Ecto neural progenitor cell (in vitro differentiated cells): Measurements from ENCODE around the gene DMD.
"Not testable (repeated sequence)": the region's sequence is repeated elsewhere in the genome, so short reads cannot be mapped to it uniquely, and the experiment has no call there.

Experiments
- DNase-seq: peaks from one replicate; pipeline ENCODE4 v3.0.0-alpha.2; 2018; ENCODE audit warnings: low spot score

The DMD gene

DNA sequence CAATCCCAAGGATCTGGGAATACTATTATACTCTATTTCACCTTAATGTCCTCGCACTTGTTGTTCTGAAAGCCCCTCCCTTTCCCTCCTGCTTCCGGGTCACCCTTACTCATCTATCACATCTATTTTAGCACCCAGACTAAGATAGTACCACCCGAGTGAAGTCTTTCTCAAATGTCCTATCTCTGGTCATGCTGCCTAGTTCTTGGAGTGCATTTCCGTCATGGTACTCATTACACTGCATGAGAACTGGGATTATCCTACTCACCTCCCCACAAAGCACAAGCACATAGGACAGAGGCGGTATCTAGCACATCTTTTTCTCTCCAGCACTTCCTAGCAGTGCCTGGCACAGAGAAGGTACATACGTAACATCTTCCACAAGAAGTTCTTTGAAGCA lies 1195.2 kb downstream of the DMD start:
- no peak for DNase-seq

- no peak for DNase-seq
Observed at GRCh38 chrX:32010948-32011347, 1200.4 kb downstream of the DMD start.

- no peak for DNase-seq
Observed at GRCh38 chrX:32010212-32010611, 1201.1 kb downstream of the DMD start.

DNA sequence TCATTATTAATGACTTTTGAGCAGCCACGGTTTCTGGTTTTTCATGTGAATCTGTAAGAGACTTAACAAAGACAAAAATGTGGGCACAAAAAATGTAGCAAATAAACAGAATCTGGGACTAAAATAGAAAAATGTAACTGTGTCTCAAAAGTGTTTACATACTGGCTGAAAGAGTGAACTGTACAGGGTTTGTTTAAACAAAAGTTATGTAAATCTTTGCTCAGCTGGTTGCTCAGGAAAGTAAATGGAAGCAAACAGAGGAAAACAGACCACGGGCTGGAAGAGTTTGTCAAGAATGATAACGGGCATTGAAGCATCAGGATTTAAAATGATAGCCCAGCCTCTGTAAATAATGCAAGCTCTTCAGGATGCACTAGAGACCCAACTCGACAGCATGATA lies 1217.7 kb downstream of the DMD start:
- DNase-seq = no peak

DNA sequence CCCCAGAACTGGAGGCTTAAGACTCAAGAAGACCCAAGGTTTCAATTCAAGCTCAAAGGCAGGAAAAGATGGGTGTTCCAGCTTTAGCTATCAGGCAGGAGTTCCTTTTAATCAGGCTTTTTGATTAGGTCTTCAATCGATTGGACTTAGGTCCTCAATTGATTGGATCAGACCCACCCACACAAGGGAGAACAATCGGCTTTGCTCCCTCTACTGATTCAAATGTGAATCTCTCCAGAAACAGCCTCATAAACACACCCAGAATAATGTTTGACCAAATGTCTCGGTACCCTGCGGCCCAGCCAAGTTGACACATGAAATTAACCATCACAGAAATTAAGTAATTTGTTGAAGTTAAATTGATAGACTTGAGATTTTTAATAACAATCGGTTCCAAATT lies 1222.4 kb downstream of the DMD start:
- no peak for DNase-seq

- no peak for DNase-seq
Observed at GRCh38 chrX:31981546-31982062, 1229.7 kb downstream of the DMD start.

DNA sequence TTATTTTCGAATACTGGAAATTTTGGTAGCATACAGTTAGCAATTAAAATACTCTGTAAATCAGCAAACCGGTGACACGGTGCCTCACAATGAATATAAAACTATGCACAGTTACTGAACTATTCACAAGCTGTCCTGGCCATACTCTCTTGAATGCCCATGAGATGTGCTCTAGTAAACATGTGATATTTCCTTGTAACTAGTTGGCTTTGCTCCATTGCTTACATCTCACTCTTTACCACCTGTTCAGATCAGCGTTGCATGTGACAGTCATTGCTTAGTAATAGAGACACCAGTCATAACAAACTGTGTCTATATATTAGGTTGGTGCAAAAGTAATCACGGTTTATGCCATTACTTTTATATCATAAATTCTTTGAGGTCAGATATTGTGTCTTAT lies 1241.6 kb downstream of the DMD start:
- no peak for DNase-seq

DNA sequence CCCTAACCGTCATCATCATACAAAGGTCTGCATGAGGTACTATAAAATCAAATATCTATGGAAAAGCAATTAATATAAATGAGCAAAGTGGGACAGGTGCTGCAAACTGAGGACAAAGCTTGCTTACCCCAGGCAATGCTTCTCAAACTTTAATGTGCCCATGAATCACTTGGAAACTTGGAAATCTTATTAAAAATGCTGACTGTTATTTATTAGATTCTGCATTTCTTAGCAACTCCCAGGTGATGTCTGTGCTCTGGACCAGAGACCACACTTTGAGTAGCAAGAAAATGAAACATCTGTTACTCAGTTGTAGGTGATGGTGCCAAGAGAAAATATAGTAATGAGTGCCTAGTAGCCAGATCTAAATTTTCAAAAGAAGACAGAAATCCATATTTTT lies 1249.1 kb downstream of the DMD start:
- no peak for DNase-seq

GRCh38 chrX:31934842-31935370 lies 1276.4 kb downstream of the DMD start:
- DNase-seq = no peak

- DNase-seq = no peak
Observed at GRCh38 chrX:31934015-31934414, 1277.3 kb downstream of the DMD start.

- DNase-seq = no peak
Observed at GRCh38 chrX:31932769-31933168, 1278.6 kb downstream of the DMD start.

DNA sequence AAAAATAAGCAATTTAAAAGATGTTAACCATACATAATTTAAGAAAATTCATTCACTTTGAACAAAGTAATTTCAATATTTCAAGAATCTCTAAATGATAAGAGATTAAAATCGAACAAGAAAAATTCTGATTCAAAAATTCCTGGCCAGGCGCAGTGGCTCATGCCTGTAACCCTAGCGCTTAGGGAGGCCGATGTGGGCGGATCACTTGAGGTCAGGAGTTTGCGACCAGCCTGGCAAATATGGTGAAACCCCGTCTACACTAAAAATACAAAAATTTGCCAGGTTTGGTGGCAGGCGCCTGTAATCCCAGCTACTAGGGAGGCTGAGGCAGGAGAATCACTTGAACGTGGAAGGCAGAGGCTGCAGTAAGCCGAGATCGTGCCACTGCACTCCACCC lies 1279.0 kb downstream of the DMD start:
- not testable (repeated sequence) for DNase-seq

DNA sequence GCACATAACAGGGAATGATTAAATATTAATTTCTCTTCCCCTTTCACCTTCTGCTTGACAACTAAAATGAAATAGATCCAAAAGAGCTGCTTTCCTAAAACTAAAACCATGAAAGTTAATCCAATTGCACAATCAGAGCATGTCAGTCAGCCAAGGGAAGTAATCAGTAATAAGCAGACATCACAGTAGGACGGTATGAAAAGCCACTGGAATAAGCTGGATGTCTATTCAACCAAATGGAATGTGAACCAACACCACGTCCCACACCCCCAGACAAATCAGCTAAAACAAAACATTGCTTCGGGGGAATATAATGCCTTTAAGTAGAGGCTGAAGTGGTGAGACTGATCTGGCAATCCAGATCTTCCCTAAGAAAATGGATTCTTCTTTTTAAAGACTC lies 1280.1 kb downstream of the DMD start:
- no peak for DNase-seq

GRCh38 chrX:31929366-31929765 lies 1282.0 kb downstream of the DMD start:
- no peak for DNase-seq

DNA sequence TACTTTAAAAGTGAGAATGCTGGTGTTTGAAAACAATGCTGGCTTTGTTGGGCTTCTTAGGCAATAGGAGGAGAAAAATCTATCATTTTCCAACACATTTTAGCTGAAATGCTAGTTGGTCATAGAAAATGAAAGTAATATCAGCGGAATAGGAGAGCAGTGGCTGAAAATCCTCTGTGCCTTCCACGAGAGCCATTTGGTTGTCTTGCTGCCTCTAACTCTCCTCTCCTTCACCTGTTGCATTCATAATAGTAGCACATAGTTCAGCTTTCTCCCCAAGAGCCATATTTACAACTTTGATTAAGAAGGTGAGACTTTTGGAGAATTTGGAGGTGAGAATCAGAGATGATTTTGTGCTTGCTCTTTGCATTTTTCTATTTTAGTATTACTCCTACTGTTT lies 1290.1 kb downstream of the DMD start:
- no peak for DNase-seq

- DNase-seq = no peak
Observed at GRCh38 chrX:31909850-31910572, 1301.3 kb downstream of the DMD start.

GRCh38 chrX:31894152-31894551 lies 1317.2 kb downstream of the DMD start:
- DNase-seq = no peak

DNA sequence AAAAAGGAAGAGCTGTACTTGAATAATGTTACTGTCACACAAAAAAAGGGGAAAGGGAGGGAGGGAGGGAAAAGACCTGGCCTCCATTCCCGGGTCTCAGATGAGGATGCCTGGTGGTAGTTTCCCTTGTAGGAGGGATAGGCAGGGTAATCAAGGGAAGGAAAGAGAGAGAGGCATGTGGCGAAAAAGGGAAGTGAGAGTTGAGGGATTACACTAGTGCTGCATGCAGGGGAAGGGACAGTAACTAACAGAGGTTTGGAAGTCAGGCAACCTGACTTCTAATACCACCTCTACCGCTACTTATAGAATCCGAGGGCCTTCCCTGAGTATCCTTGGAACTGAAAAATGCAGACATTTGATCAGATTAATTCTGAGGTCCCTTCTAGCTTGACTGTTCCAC lies 1317.8 kb downstream of the DMD start:
- no peak for DNase-seq

DNA sequence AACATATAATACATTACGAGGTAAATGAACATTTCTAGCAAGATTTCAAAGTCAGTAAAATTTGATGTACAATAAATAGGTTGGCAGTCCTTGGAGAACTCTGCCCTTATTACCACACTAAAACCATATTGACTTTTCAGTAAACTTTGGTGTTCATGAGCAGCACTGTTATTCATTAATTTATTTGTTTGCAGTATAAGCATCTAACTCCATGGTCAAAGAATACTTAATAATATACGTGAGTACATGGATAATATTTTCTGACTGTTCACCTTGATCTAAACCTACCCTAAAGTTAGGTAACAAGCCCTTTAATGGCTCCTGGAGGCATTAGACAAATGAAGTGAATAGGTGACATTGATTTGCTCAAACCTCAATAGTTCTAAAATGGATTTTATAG lies 1322.3 kb downstream of the DMD start:
- no peak for DNase-seq

- DNase-seq = no peak
Observed at GRCh38 chrX:31884535-31884934, 1326.8 kb downstream of the DMD start.

GRCh38 chrX:31872007-31872406 lies 1339.3 kb downstream of the DMD start:
- no peak for DNase-seq

GRCh38 chrX:31870267-31870666 lies 1341.1 kb downstream of the DMD start:
- no peak for DNase-seq

- DNase-seq = no peak
Observed at GRCh38 chrX:31860686-31861085, 1350.7 kb downstream of the DMD start.

DNA sequence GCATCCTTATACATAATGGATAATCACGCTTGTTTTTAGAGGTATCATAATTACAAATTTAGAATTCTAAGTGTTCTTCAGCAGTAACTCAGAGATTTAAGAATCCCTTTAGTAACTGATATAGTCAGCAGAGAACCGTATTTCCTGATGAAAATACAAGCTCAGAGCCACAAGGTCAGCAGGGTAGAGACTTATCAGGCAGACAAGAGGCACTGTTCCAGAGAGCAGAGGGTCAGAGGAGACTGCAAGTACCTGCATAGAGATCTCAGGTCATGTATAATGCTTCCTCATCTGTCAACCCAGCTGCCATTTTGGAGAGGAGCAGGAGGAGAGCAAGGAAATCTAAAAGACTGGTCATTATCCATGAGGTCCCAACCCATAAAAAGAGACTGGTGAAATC lies 1352.4 kb downstream of the DMD start:
- DNase-seq = no peak
